ENCODE data around the gene OCSTAMP. TPM values are rescaled to one million over a fixed set of nuclear protein-coding genes. Genes with fewer than 3 reads are reported as not detected.

The OCSTAMP gene
- total and polyA plus RNA-seq, 10 donors, result not detected

GRCh38 chr20:46543033-46543432, 7.4 kb downstream of the OCSTAMP start:
- intact Hi-C loops (cut with DNase I; ENCODE audit: low total_unique reads), result no loop called here
- Histone ChIP-seq H3K4me1 (peaks cover 0 to 24% (median 14%) of the 10 kb centered on the region in 6 donors), H3K27ac (no peak overlapping the region), H3K36me3 (no peaks in the 10 kb centered on the region), H3K9me3 (no peaks in the 10 kb centered on the region), H3K27me3 (replicated peaks in 1 of 7) (peaks cover 0 to 54% (median 5%) of the 10 kb centered on the region in 7 donors), H3K4me3 (no peak overlapping the region)
- 62 to 78% (median 77%) methylated on average over 4 of the region's 4 CpGs for WGBS, 5 donors
- no peak for DNase-seq
- TF ChIP-seq POLR2A (IDR thresholded peaks at IDR 0.05), result no peak
- no peak for TF ChIP-seq POLR2AphosphoS5 (IDR thresholded peaks at IDR 0.05)
- TF ChIP-seq, protein P1, sequence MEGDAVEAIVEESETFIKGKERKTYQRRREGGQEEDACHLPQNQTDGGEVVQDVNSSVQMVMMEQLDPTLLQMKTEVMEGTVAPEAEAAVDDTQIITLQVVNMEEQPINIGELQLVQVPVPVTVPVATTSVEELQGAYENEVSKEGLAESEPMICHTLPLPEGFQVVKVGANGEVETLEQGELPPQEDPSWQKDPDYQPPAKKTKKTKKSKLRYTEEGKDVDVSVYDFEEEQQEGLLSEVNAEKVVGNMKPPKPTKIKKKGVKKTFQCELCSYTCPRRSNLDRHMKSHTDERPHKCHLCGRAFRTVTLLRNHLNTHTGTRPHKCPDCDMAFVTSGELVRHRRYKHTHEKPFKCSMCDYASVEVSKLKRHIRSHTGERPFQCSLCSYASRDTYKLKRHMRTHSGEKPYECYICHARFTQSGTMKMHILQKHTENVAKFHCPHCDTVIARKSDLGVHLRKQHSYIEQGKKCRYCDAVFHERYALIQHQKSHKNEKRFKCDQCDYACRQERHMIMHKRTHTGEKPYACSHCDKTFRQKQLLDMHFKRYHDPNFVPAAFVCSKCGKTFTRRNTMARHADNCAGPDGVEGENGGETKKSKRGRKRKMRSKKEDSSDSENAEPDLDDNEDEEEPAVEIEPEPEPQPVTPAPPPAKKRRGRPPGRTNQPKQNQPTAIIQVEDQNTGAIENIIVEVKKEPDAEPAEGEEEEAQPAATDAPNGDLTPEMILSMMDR (IDR thresholded peaks at IDR 0.05 in 8 of 11, conservative IDR thresholded peaks at IDR 0.05 in 3 of 11), result no peak

DNA sequence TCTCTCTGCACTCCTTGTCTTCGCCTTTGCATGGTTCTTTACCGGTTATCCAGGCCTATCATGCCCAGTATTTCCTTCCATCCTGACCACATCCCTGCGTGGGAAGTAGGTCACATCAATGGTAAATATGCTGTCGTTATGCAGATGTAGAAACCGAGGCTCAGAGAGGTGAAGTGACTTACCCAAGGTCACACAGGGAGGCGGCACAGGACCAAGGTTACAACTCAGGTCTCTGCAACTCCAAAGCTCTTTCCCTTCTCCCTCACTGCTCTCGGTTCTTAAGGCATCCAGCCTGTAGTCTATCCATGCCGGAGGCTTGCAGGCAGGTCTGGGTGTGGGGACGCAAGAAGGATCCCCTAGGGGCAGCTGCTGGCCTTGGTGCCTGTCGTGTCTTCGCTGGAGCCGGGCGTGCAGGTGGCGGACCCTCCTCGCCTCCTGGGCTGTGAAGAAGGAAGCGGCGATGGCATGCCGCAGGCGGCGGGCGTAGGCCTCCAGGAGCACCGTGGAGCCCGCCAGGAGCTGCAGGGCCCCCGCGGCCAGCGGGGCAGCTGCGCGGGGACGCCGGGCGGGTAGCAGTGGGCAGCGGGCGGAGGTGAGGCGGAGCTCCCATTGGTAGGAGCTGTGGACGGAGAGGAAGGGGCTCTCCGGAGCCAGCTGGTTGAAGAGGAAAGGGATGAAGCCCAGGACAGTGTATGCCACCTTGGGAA, 9.1 kb downstream of the OCSTAMP start:
- Histone ChIP-seq H3K27ac (no peak overlapping the region), H3K36me3 (no peaks in the 10 kb centered on the region), H3K9me3 (no peaks in the 10 kb centered on the region), H3K27me3 (replicated peaks in 1 of 7) (peaks cover 0 to 63% (median 5%) of the 10 kb centered on the region in 7 donors), H3K4me3 (no peak overlapping the region), H3K4me1 (peaks cover 0 to 24% (median 14%) of the 10 kb centered on the region in 6 donors)
- intact Hi-C loops (cut with DNase I; ENCODE audit: low total_unique reads), result no loop called here
- WGBS, 5 donors, result 62 to 82% (median 74%) methylated on average over 34 to 36 of the region's 36 CpGs
- no peak for TF ChIP-seq POLR2AphosphoS5 (IDR thresholded peaks at IDR 0.05)
- TF ChIP-seq, protein P1 (IDR thresholded peaks at IDR 0.05 in 8 of 11, conservative IDR thresholded peaks at IDR 0.05 in 3 of 11), result no peak
- TF ChIP-seq POLR2A (IDR thresholded peaks at IDR 0.05), result no peak
- no peak for DNase-seq

- H3K27me3 ChIP-seq (replicated peaks in 1 of 7), result peaks cover 0 to 51% (median 5%) of the 10 kb centered on the region in 7 donors
- H3K4me3 ChIP-seq, result no peak overlapping the region
- H3K4me1 ChIP-seq, result peaks cover 0 to 3% (median 0%) of the 10 kb centered on the region in 6 donors
- DNase-seq, result no peak
- TF ChIP-seq POLR2A (IDR thresholded peaks at IDR 0.05) (no peak), POLR2AphosphoS5 (IDR thresholded peaks at IDR 0.05) (no peak)
- TF ChIP-seq, protein P1 (IDR thresholded peaks at IDR 0.05 in 8 of 11, conservative IDR thresholded peaks at IDR 0.05 in 3 of 11), result no peak
- intact Hi-C loops (cut with DNase I; ENCODE audit: low total_unique reads), result no loop called here
- H3K36me3 ChIP-seq, result no peaks in the 10 kb centered on the region
- 72 to 93% (median 86%) methylated on average over 2 of the region's 2 CpGs for WGBS, 5 donors
- no peak overlapping the region for H3K27ac ChIP-seq
- no peaks in the 10 kb centered on the region for H3K9me3 ChIP-seq
These were observed 11.3 kb downstream of the OCSTAMP start for GRCh38 chr20:46539113-46539512.

DNA sequence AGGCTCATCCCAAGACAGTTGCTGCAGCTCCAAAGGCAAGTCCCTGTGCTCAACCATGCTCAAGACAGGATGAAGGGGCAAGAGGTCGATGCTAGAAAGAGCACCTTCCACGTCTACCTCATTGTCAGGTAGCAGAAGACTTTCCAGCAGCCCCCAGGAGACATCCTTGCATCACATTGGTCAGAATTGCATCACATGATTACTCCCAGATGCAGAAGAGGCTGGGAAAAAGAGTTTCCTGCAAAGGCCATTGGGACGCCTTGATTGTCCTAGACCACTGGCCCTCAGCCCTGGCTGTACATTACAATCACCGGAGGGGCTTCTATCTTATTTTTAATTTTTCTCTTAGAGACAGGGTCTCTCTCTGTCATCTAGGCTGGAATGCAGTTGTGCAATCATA, 19.8 kb downstream of the OCSTAMP start:
- TF ChIP-seq, protein P1 (IDR thresholded peaks at IDR 0.05 in 8 of 11, conservative IDR thresholded peaks at IDR 0.05 in 3 of 11), result no peak
- TF ChIP-seq POLR2AphosphoS5 (IDR thresholded peaks at IDR 0.05) (no peak), POLR2A (IDR thresholded peaks at IDR 0.05) (no peak)
- H3K36me3 ChIP-seq, result no peaks in the 10 kb centered on the region
- H3K27me3 ChIP-seq (replicated peaks in 1 of 7), result peaks cover 0 to 28% (median 0%) of the 10 kb centered on the region in 7 donors
- no peaks in the 10 kb centered on the region for H3K4me1 ChIP-seq
- intact Hi-C loops (cut with DNase I; ENCODE audit: low total_unique reads), result no loop called here
- WGBS, 5 donors, result 67 to 85% (median 78%) methylated on average over 4 of the region's 4 CpGs
- DNase-seq, result no peak
- no peaks in the 10 kb centered on the region for H3K9me3 ChIP-seq
- H3K4me3 ChIP-seq, result no peak overlapping the region
- H3K27ac ChIP-seq, result no peak overlapping the region
